GM23248 (cell line): ENCODE results near the gene SLC12A3.

Experiments used
- EZH2 ChIP-seq: fragments of 200-600 bp; sonication (generic); IDR thresholded peaks from 2 replicates; pipeline ENCODE4 v1.6.1; 2018; ENCODE audit warnings: antibody characterized with exemption, mild to moderate bottlenecking; ENCODE audit not compliant: insufficient read depth, poor library complexity, severe bottlenecking
- EZH2phosphoT487 ChIP-seq: fragments of 200-600 bp; sonication (generic); IDR thresholded peaks from 2 replicates; pipeline ENCODE4 v1.6.1; 2018; ENCODE audit warnings: antibody characterized with exemption, moderate library complexity, mild to moderate bottlenecking, low read depth; ENCODE audit not compliant: insufficient read depth

DNA sequence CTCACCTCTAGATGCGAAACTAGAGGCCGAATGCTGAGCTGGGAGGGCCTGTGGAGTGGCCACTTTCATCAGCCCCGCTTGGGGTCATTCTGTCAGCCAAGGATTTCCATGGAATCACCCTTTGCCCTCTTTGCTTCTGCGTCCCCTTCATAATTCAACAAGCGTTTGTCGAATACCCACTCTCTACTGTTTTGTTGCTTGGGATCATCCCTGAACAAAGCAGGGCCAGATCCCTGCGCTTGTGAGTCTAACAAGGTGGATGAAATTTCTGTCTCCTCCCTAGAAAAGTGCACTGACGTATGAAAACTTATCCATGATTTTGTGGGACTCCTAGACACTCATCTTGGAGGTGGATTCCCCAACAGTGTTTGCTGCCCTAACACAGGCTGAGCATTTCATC, 3.3 kb upstream of the SLC12A3 start:
- no peak for TF ChIP-seq EZH2
- TF ChIP-seq EZH2phosphoT487, result no peak
